Endodermal cell (in vitro differentiated cells): ENCODE data around the gene AJAP1. TPM values are rescaled to one million over a fixed set of nuclear protein-coding genes. Genes with fewer than 3 reads are reported as not detected.
A peak's percentile ranks its signal among the peaks of the same experiment; 100 is the strongest.

ENCODE experiments used
- DNase-seq: peaks from one replicate; pipeline ENCODE4 v3.0.0-alpha.2; 2017
- H3K27ac ChIP-seq: 2 replicates; pipeline ENCODE4 v1.5.1; 2013; ENCODE audit warnings: mild to moderate bottlenecking, low read depth, low read length, moderate library complexity
- H3K27me3 ChIP-seq: 2 replicates; pipeline ENCODE4 v1.6.1; 2013; ENCODE audit warnings: mild to moderate bottlenecking, low read length, moderate library complexity; ENCODE audit not compliant: insufficient read depth, control insufficient read depth, poor library complexity, severe bottlenecking
- H3K36me3 ChIP-seq: 2 replicates; pipeline ENCODE4 v1.7.0; 2013; ENCODE audit warnings: mild to moderate bottlenecking, low read length, moderate library complexity; ENCODE audit not compliant: control insufficient read depth, insufficient read depth
- H3K4me1 ChIP-seq: one replicate; pipeline ENCODE4 v1.7.0; 2013; ENCODE audit warnings: low read length; ENCODE audit not compliant: control insufficient read depth, insufficient read depth
- H3K4me3 ChIP-seq: 2 replicates; pipeline ENCODE4 v1.5.1; 2013; ENCODE audit warnings: mild to moderate bottlenecking, low read length, moderate library complexity
- H3K9ac ChIP-seq: 2 replicates; pipeline ENCODE4 v1.6.1; 2013; ENCODE audit warnings: mild to moderate bottlenecking, low read length, moderate library complexity; ENCODE audit not compliant: poor library complexity, severe bottlenecking; ENCODE audit errors: extremely low read depth
- H3K9me3 ChIP-seq: 2 replicates; pipeline ENCODE4 v1.6.1; 2013; ENCODE audit warnings: mild to moderate bottlenecking, low read length, moderate library complexity; ENCODE audit not compliant: control insufficient read depth
- H3K27ac Mint-ChIP-seq: 2 replicates; pipeline ENCODE4 v1.8.0; 2020; ENCODE audit warnings: mixed read lengths
- H3K27me3 Mint-ChIP-seq: 2 replicates; pipeline ENCODE4 v1.8.0; 2021; ENCODE audit warnings: mild to moderate bottlenecking, mixed read lengths; ENCODE audit not compliant: insufficient read depth
- H3K36me3 Mint-ChIP-seq: 2 replicates; pipeline ENCODE4 v1.8.0; 2020; ENCODE audit warnings: low read depth, mixed read lengths
- H3K4me1 Mint-ChIP-seq: 2 replicates; pipeline ENCODE4 v1.8.0; 2020; ENCODE audit warnings: mixed read lengths
- H3K4me3 Mint-ChIP-seq: 2 replicates; pipeline ENCODE4 v1.8.0; 2020; ENCODE audit warnings: mild to moderate bottlenecking, moderate library complexity, mixed read lengths
- H3K9me3 Mint-ChIP-seq: 2 replicates; pipeline ENCODE4 v1.8.0; 2020; ENCODE audit warnings: mild to moderate bottlenecking, mixed read lengths
- WGBS, 2 experiments: methylation state at CpG; one replicate each; pipeline versions ENCODE4 v1.1.5 to v1.1.7; 2013; ENCODE audit warnings: missing lambda C conversion rate in 2 of 2, mixed read lengths in 1 of 2; ENCODE audit not compliant: insufficient coverage in 1 of 2, insufficient read length in 1 of 2; 5-methylcytosine and 5-hydroxymethylcytosine counted together
- total RNA-seq, 2 donors: library from RNA; stranded (reverse); fragmentation: NEBNext Ultra II Directional in 1 of 2; extraction: Animal tissue kit (Norgen Biotek cat#: 25700) in 1 of 2; gene quantifications; 2 replicates in 1 of 2; 3 replicates in 1 of 2; pipeline ENCODE4 v1.2.1, GENCODE V29; 2021
- TF ChIP-seq, protein P1 (sequence below): fragments of 200-600 bp; sonication (generic); conservative IDR thresholded peaks from 2 replicates; pipeline ENCODE4 v1.5.0; 2021; ENCODE audit warnings: antibody characterized with exemption, mild to moderate bottlenecking

Gene AJAP1
- total RNA-seq, 2 donors from 2014 or later, result 19.4 to 22.1 TPM

DNA sequence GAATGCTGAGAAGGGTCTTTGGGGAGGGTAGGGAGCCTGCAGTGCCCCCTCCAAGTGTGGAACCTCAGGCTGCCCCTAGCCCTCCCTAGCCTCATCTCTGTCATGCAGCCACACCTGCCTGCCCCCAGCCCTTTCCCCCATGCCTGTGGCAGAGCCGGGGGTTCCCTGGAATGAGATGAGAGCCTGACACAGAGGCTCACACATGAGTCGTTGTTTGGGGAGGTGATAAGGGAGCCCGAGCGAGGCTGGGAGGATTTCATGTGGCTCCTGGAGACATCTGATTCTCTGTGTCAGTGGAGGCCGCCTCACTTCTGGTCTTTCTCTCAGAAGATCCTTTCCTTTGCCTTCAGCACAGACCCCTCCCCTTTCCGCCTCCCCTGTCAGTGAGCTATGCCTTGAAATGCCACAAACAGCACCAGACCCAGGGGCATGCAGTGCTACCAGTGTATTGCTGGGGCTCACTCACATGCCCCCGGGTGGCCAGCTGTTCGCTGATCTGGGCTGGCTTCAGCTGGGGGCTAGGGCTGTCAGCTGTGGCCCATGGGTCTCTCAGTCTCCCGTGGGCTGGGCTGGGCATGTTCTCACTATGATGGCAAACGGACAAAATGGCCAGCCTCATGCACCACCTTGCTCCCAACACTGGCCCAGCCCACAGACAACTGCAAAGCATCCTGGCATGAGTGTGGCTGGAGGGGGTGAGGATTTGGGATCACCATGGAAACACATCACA, 102.6 kb downstream of the AJAP1 start:
- peak; percentile 64 for DNase-seq
- Mint-ChIP-seq H3K9me3 (peaks cover 28% of the 10 kb centered on the region), H3K36me3 (peaks cover 37% of the 10 kb centered on the region), H3K27me3 (peaks cover 32% of the 10 kb centered on the region), H3K4me1 (peaks cover 31% of the 10 kb centered on the region), H3K27ac (peak overlapping the region; percentile 44), H3K4me3 (peak overlapping the region; percentile 33)
- H3K9me3 ChIP-seq, result peaks cover 31% of the 10 kb centered on the region
- TF ChIP-seq, protein P1, sequence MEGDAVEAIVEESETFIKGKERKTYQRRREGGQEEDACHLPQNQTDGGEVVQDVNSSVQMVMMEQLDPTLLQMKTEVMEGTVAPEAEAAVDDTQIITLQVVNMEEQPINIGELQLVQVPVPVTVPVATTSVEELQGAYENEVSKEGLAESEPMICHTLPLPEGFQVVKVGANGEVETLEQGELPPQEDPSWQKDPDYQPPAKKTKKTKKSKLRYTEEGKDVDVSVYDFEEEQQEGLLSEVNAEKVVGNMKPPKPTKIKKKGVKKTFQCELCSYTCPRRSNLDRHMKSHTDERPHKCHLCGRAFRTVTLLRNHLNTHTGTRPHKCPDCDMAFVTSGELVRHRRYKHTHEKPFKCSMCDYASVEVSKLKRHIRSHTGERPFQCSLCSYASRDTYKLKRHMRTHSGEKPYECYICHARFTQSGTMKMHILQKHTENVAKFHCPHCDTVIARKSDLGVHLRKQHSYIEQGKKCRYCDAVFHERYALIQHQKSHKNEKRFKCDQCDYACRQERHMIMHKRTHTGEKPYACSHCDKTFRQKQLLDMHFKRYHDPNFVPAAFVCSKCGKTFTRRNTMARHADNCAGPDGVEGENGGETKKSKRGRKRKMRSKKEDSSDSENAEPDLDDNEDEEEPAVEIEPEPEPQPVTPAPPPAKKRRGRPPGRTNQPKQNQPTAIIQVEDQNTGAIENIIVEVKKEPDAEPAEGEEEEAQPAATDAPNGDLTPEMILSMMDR, result no peak
- H3K36me3 ChIP-seq, result peaks cover 55% of the 10 kb centered on the region
- 77 to 80% methylated on average over 6 to 10 of the region's 10 CpGs for WGBS, 2 experiments
- no peaks in the 10 kb centered on the region for H3K27me3 ChIP-seq
- peaks cover 27% of the 10 kb centered on the region for H3K4me1 ChIP-seq
- peak overlapping the region; percentile 8 for H3K9ac ChIP-seq
- peak overlapping the region; percentile 48 for H3K4me3 ChIP-seq
- H3K27ac ChIP-seq, result no peak overlapping the region

DNA sequence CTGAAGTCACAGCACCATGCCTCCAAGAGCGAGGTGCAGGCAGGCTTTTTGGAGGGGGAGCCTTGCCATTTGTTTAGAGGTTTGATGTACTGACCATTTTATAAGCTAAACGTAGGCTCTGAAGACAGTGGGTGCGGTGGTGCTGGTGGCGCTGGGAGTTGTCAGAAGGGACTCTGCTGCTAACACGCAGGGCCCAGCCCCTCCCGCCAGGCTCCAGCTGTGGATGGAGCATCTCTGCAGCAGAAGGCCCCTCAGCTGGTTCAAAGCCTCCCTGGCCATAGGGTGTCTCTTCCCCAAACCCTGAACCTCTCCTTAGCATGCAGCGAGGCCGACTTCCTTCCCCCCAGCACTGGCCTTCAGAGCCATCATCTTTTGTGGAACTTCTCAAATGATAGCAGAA, 105.3 kb downstream of the AJAP1 start:
- peaks cover 26% of the 10 kb centered on the region for H3K4me1 Mint-ChIP-seq
- H3K4me3 Mint-ChIP-seq, result no peak overlapping the region
- peaks cover 10% of the 10 kb centered on the region for H3K9me3 Mint-ChIP-seq
- WGBS, 2 experiments, result 94 to 96% methylated on average over 6 to 8 of the region's 8 CpGs
- peaks cover 27% of the 10 kb centered on the region for H3K4me1 ChIP-seq
- H3K27me3 ChIP-seq, result no peaks in the 10 kb centered on the region
- H3K9me3 ChIP-seq, result peaks cover 13% of the 10 kb centered on the region
- no peak overlapping the region for H3K9ac ChIP-seq
- peaks cover 17% of the 10 kb centered on the region for H3K27me3 Mint-ChIP-seq
- H3K4me3 ChIP-seq, result no peak overlapping the region
- peaks cover 22% of the 10 kb centered on the region for H3K36me3 Mint-ChIP-seq
- DNase-seq, result no peak
- no peak overlapping the region for H3K27ac Mint-ChIP-seq
- H3K27ac ChIP-seq, result no peak overlapping the region
- peaks cover 50% of the 10 kb centered on the region for H3K36me3 ChIP-seq
- TF ChIP-seq, protein P1, result no peak

DNA sequence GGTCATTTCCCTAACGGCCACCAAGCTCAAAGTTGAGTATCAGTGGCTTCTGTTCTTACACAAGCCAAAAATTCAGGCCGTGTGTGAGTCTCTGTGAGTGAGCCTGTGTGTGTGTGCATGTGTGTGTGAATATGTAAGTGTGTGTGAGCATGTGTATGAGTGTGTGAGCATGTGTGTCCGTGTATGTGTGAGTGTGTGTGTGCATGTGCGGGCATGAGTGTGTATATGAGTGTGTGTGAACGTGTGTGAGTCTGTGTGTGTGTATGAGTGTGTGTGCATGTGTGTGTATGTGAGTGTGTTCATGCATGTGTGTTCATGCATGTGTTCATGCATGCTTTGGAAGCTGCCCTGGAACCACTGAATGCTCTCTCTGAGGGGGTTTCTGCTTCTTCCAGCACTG, 105.7 kb downstream of the AJAP1 start:
- Histone ChIP-seq H3K36me3 (peaks cover 53% of the 10 kb centered on the region), H3K27me3 (no peaks in the 10 kb centered on the region), H3K27ac (no peak overlapping the region), H3K4me3 (no peak overlapping the region), H3K9ac (no peak overlapping the region), H3K9me3 (peaks cover 13% of the 10 kb centered on the region), H3K4me1 (peaks cover 23% of the 10 kb centered on the region)
- Mint-ChIP-seq H3K4me3 (no peak overlapping the region), H3K9me3 (peaks cover 9% of the 10 kb centered on the region), H3K36me3 (peaks cover 21% of the 10 kb centered on the region), H3K4me1 (peaks cover 23% of the 10 kb centered on the region), H3K27ac (no peak overlapping the region), H3K27me3 (peaks cover 17% of the 10 kb centered on the region)
- TF ChIP-seq, protein P1, result no peak
- no peak for DNase-seq
- 89% methylated on average over 2 to 5 of the region's 5 CpGs for WGBS, 2 experiments
